Measurements from ENCODE around the gene SSR4.

The SSR4 gene

DNA sequence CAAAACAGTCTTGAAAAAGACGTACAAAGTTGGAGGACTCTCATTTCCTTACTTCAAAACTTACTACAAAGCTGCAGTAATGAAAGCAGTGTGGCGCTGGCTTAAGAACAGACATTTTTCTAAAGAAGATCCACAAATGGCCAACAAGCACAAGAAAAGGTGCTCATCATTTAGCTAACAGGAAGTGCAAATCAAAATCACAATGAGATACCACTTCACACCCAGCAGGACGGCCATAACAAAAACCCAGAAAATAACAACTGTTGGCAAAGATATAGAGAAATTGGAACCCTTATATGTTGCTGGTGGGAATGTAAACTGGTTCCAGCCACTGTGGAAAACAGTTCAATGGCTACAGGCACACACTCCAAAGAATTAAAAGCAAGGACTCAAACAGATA lies 32.5 kb downstream of the SSR4 start:
- TF ChIP-seq EZH2 (IDR thresholded peaks at IDR 0.05; ENCODE audit: borderline replicate concordance, low read length) = no peak
- TF ChIP-seq, protein P1, sequence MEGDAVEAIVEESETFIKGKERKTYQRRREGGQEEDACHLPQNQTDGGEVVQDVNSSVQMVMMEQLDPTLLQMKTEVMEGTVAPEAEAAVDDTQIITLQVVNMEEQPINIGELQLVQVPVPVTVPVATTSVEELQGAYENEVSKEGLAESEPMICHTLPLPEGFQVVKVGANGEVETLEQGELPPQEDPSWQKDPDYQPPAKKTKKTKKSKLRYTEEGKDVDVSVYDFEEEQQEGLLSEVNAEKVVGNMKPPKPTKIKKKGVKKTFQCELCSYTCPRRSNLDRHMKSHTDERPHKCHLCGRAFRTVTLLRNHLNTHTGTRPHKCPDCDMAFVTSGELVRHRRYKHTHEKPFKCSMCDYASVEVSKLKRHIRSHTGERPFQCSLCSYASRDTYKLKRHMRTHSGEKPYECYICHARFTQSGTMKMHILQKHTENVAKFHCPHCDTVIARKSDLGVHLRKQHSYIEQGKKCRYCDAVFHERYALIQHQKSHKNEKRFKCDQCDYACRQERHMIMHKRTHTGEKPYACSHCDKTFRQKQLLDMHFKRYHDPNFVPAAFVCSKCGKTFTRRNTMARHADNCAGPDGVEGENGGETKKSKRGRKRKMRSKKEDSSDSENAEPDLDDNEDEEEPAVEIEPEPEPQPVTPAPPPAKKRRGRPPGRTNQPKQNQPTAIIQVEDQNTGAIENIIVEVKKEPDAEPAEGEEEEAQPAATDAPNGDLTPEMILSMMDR (IDR thresholded peaks at IDR 0.05; ENCODE audit: low read length) = no peak
- no peaks in the 10 kb centered on the region for H3F3A ChIP-seq (ENCODE audit: insufficient read depth, low read length)
- H4K20me1 ChIP-seq (ENCODE audit: insufficient read depth, low read length) = no peaks in the 10 kb centered on the region
- no peak overlapping the region for H3K9ac ChIP-seq (ENCODE audit: low read length)
- H3K27ac ChIP-seq (ENCODE audit: low read depth, low read length, poor library complexity, severe bottlenecking) = no peak overlapping the region
- no peaks in the 10 kb centered on the region for H3K36me3 ChIP-seq (ENCODE audit: insufficient read depth, low read length)
- no peaks in the 10 kb centered on the region for H3K4me1 ChIP-seq (ENCODE audit: insufficient read depth, low read length, severe bottlenecking)
- H3K4me2 ChIP-seq (ENCODE audit: low read length) = no peak overlapping the region
- H3K27me3 ChIP-seq (ENCODE audit: insufficient read depth, low read length) = no peaks in the 10 kb centered on the region
- H3K4me3 ChIP-seq (ENCODE audit: low read depth, low read length, poor library complexity, severe bottlenecking) = no peak overlapping the region
- H3K9me3 ChIP-seq (ENCODE audit: low read length) = no peaks in the 10 kb centered on the region
- H2AFZ ChIP-seq (ENCODE audit: low read length) = no peak overlapping the region
- no peaks in the 10 kb centered on the region for H3K79me2 ChIP-seq (ENCODE audit: insufficient read depth, low read length)
- H3K9me2 ChIP-seq (ENCODE audit: low read depth, low read length) = no peaks in the 10 kb centered on the region

DNA sequence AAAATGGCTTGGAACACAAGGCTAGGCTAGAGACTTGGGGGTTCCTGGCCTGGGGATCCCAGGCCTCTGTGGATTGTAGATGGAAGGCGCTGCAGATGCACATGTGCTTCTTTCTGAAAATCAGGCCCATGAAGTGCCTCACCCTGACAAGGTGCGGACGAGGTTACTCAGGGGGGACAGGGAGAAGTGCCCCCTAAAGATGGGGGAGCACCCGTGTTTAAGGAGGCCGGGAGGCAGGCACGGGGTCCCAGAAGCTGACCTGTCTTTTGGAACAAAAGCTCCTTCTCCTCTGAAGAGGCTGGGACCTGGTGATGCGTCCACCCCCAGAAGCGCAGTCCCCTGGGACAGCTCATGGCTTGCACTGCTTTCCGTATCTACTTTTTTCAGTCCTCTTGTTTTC lies 33.4 kb downstream of the SSR4 start:
- no peaks in the 10 kb centered on the region for H3K36me3 ChIP-seq (ENCODE audit: insufficient read depth, low read length)
- no peaks in the 10 kb centered on the region for H3K27me3 ChIP-seq (ENCODE audit: insufficient read depth, low read length)
- no peaks in the 10 kb centered on the region for H4K20me1 ChIP-seq (ENCODE audit: insufficient read depth, low read length)
- H3K4me2 ChIP-seq (ENCODE audit: low read length) = no peak overlapping the region
- H3K4me1 ChIP-seq (ENCODE audit: insufficient read depth, low read length, severe bottlenecking) = no peaks in the 10 kb centered on the region
- H3F3A ChIP-seq (ENCODE audit: insufficient read depth, low read length) = no peaks in the 10 kb centered on the region
- no peak for TF ChIP-seq EZH2 (IDR thresholded peaks at IDR 0.05; ENCODE audit: borderline replicate concordance, low read length)
- TF ChIP-seq, protein P1 (IDR thresholded peaks at IDR 0.05; ENCODE audit: low read length) = no peak
- H2AFZ ChIP-seq (ENCODE audit: low read length) = no peak overlapping the region
- no peak overlapping the region for H3K4me3 ChIP-seq (ENCODE audit: low read depth, low read length, poor library complexity, severe bottlenecking)
- H3K9me3 ChIP-seq (ENCODE audit: low read length) = no peaks in the 10 kb centered on the region
- H3K79me2 ChIP-seq (ENCODE audit: insufficient read depth, low read length) = no peaks in the 10 kb centered on the region
- no peak overlapping the region for H3K27ac ChIP-seq (ENCODE audit: low read depth, low read length, poor library complexity, severe bottlenecking)
- no peak overlapping the region for H3K9ac ChIP-seq (ENCODE audit: low read length)
- no peaks in the 10 kb centered on the region for H3K9me2 ChIP-seq (ENCODE audit: low read depth, low read length)

DNA sequence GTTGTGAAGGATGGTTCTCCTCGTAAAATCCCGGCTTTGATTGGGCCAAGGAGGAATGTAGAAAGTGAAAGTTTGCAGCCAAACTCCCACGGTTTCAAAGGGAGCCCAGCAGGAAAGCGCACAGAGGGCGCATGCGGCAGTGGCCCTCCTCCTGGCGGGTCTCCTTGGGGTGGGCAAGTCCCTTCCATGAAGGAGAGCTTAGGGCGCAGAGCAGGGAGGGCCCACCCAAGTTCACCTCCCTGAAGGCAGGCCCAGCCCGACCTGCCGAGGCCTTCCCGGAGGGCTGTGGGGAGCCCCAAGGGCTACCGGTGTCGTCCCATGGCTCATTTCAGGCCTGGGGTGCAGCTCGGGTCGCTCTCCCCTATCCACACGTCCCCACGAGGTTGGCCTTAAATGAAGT lies 33.8 kb downstream of the SSR4 start:
- Histone ChIP-seq H3K79me2 (ENCODE audit: insufficient read depth, low read length) (no peaks in the 10 kb centered on the region), H3K4me2 (ENCODE audit: low read length) (no peak overlapping the region), H3K9ac (ENCODE audit: low read length) (no peak overlapping the region)

More for the DNA sequence above, 33.8 kb downstream of the SSR4 start:
- H3K9me3 ChIP-seq (ENCODE audit: low read length) = no peaks in the 10 kb centered on the region
- no peak overlapping the region for H2AFZ ChIP-seq (ENCODE audit: low read length)
- TF ChIP-seq EZH2 (IDR thresholded peaks at IDR 0.05; ENCODE audit: borderline replicate concordance, low read length) = no peak
- TF ChIP-seq, protein P1 (IDR thresholded peaks at IDR 0.05; ENCODE audit: low read length) = no peak
- H3K4me3 ChIP-seq (ENCODE audit: low read depth, low read length, poor library complexity, severe bottlenecking) = no peak overlapping the region
- H3K27ac ChIP-seq (ENCODE audit: low read depth, low read length, poor library complexity, severe bottlenecking) = no peak overlapping the region
- no peaks in the 10 kb centered on the region for H4K20me1 ChIP-seq (ENCODE audit: insufficient read depth, low read length)
- H3K27me3 ChIP-seq (ENCODE audit: insufficient read depth, low read length) = no peaks in the 10 kb centered on the region
- no peaks in the 10 kb centered on the region for H3K9me2 ChIP-seq (ENCODE audit: low read depth, low read length)
- H3K36me3 ChIP-seq (ENCODE audit: insufficient read depth, low read length) = no peaks in the 10 kb centered on the region
- no peaks in the 10 kb centered on the region for H3K4me1 ChIP-seq (ENCODE audit: insufficient read depth, low read length, severe bottlenecking)
- no peaks in the 10 kb centered on the region for H3F3A ChIP-seq (ENCODE audit: insufficient read depth, low read length)
